GM23338 (cell line): Measurements from ENCODE around the gene S100A6. TPM values are rescaled to one million over a fixed set of nuclear protein-coding genes. Genes with fewer than 3 reads are reported as not detected.
A peak's percentile ranks its signal among the peaks of the same experiment; 100 is the strongest.

Experiments used
- ATAC-seq: fragments of 200-7000 bp; cut with Tn5 transposase; 3 replicates; pipeline ENCODE4 v1.9.1; 2020
- DNase-seq: peaks from one replicate; pipeline ENCODE4 v3.0.0-alpha.2; 2015; ENCODE audit warnings: low spot score
- H2AFZ ChIP-seq: fragments of 200-600 bp; sonication (generic); 2 replicates; pipeline ENCODE4 v1.8.0; 2016; ENCODE audit warnings: antibody characterized with exemption, mild to moderate bottlenecking, moderate library complexity
- H3F3A ChIP-seq: fragments of 200-600 bp; sonication (generic); replicated peaks from 2 replicates; pipeline ENCODE4 v1.8.0; 2017; ENCODE audit warnings: antibody characterized with exemption, mixed run types, low read depth
- H3K27ac ChIP-seq: fragments of 200-600 bp; sonication (generic); 2 replicates; pipeline ENCODE4 v1.6.1; 2016; ENCODE audit warnings: low read depth
- H3K27me3 ChIP-seq: fragments of 200-600 bp; sonication (generic); 2 replicates; pipeline ENCODE4 v1.8.0; 2016; ENCODE audit warnings: mild to moderate bottlenecking, mixed run types, moderate library complexity; ENCODE audit not compliant: insufficient read depth
- H3K36me3 ChIP-seq: fragments of 200-600 bp; sonication (generic); 2 replicates; pipeline ENCODE4 v1.8.0; 2016; ENCODE audit warnings: mild to moderate bottlenecking; ENCODE audit not compliant: insufficient read depth
- H3K4me1 ChIP-seq: fragments of 200-600 bp; sonication (generic); 2 replicates; pipeline ENCODE4 v1.8.0; 2016; ENCODE audit warnings: mild to moderate bottlenecking, moderate library complexity; ENCODE audit not compliant: insufficient read depth
- H3K4me2 ChIP-seq: fragments of 200-600 bp; sonication (generic); 2 replicates; pipeline ENCODE4 v1.7.1; 2017; ENCODE audit warnings: mixed run types
- H3K4me3 ChIP-seq: fragments of 200-600 bp; sonication (generic); 2 replicates; pipeline ENCODE4 v1.6.1; 2016; ENCODE audit warnings: mixed run types
- H3K79me2 ChIP-seq: fragments of 200-600 bp; sonication (generic); replicated peaks from 2 replicates; pipeline ENCODE4 v1.8.0; 2017; ENCODE audit warnings: mild to moderate bottlenecking; ENCODE audit not compliant: insufficient read depth
- H3K9me2 ChIP-seq: fragments of 200-600 bp; sonication (generic); 2 replicates; pipeline ENCODE4 v1.8.0; 2017; ENCODE audit not compliant: insufficient read depth
- H4K20me1 ChIP-seq: fragments of 200-600 bp; sonication (generic); replicated peaks from 2 replicates; pipeline ENCODE4 v1.8.0; 2017; ENCODE audit warnings: mild to moderate bottlenecking; ENCODE audit not compliant: insufficient read depth
- H3K27ac Mint-ChIP-seq: 2 replicates; pipeline ENCODE4 v1.8.0; 2020; ENCODE audit warnings: inconsistent platforms, mild to moderate bottlenecking, moderate library complexity, mixed read lengths
- H3K27me3 Mint-ChIP-seq: 3 replicates; pipeline ENCODE4 v1.8.0; 2022; ENCODE audit warnings: low read depth, mild to moderate bottlenecking, moderate library complexity, mixed read lengths, inconsistent platforms; ENCODE audit not compliant: insufficient read depth, poor library complexity
- H3K36me3 Mint-ChIP-seq: 3 replicates; pipeline ENCODE4 v1.8.0; 2021; ENCODE audit warnings: low read depth, mild to moderate bottlenecking, inconsistent platforms, moderate library complexity, mixed read lengths
- H3K4me1 Mint-ChIP-seq: 3 replicates; pipeline ENCODE4 v1.8.0; 2020; ENCODE audit warnings: mild to moderate bottlenecking, inconsistent platforms, mixed read lengths
- H3K4me3 Mint-ChIP-seq: 3 replicates; pipeline ENCODE4 v1.8.0; 2021; ENCODE audit warnings: moderate library complexity, mild to moderate bottlenecking, inconsistent platforms, mixed read lengths
- H3K9me3 Mint-ChIP-seq: 3 replicates; pipeline ENCODE4 v1.8.0; 2020; ENCODE audit warnings: moderate library complexity, mild to moderate bottlenecking, inconsistent platforms, mixed read lengths
- CREB1 ChIP-seq: fragments of 250-450 bp; sonication (Bioruptor Pico); IDR thresholded peaks from 2 replicates; pipeline ENCODE4 v1.5.0; 2020; ENCODE audit warnings: low read depth, mild to moderate bottlenecking, moderate library complexity
- EZH2 ChIP-seq: fragments of 200-600 bp; sonication (generic); IDR thresholded peaks from one replicate; pipeline ENCODE4 v1.8.0; 2017; ENCODE audit warnings: antibody characterized with exemption, mild to moderate bottlenecking, low read depth; ENCODE audit not compliant: unreplicated experiment
- EZH2phosphoT487 ChIP-seq: fragments of 200-600 bp; sonication (generic); IDR thresholded peaks from one replicate; pipeline ENCODE4 v1.8.1; 2018; ENCODE audit warnings: antibody characterized with exemption; ENCODE audit not compliant: unreplicated experiment
- JUNB ChIP-seq: IDR thresholded peaks from one replicate; pipeline ENCODE4 v1.6.1; 2016; ENCODE audit warnings: antibody characterized with exemption; ENCODE audit not compliant: unreplicated experiment
- NANOG ChIP-seq: IDR thresholded peaks from 2 replicates; pipeline ENCODE4 v1.6.1; 2016; ENCODE audit warnings: antibody characterized with exemption, borderline replicate concordance
- POLR2AphosphoS5 ChIP-seq: IDR thresholded peaks from 2 replicates; pipeline ENCODE4 v1.6.1; 2016; ENCODE audit warnings: antibody characterized with exemption, low read depth
- STAT1 ChIP-seq: IDR thresholded peaks from one replicate; pipeline ENCODE4 v1.6.1; 2016; ENCODE audit warnings: antibody characterized with exemption; ENCODE audit not compliant: unreplicated experiment
- ZNF114 ChIP-seq: fragments of 250-450 bp; sonication (Bioruptor Pico); IDR thresholded peaks from 2 replicates; pipeline ENCODE4 v1.5.0; 2020; ENCODE audit warnings: mild to moderate bottlenecking, moderate library complexity
- ZNF331 ChIP-seq: fragments of 250-450 bp; sonication (Bioruptor Pico); IDR thresholded peaks from 2 replicates; pipeline ENCODE4 v1.5.0; 2020; ENCODE audit warnings: low read depth, mild to moderate bottlenecking, moderate library complexity
- polyA plus RNA-seq: library from polyadenylated mRNA; unstranded; fragments of >200 nt; fragmentation: Nextera tagmentation; extraction: Ambion mirVana; gene quantifications from 2 replicates; pipeline ENCODE4 v1.2.1, GENCODE V29; 2016
- total RNA-seq: library from RNA; depleted of rRNA; stranded (reverse); fragments of >200 nt; shearing (Covaris generic); gene quantifications from 2 replicates; pipeline ENCODE4 v1.2.3, GENCODE V29; 2014
- TF ChIP-seq, protein P1 (sequence below): IDR thresholded peaks from 2 replicates; pipeline ENCODE4 v1.6.1; 2016; ENCODE audit warnings: antibody characterized with exemption
- TF ChIP-seq, protein P2 (sequence below), 2 experiments: fragments of 200-600 bp in 1 of 2; sonication (generic) in 1 of 2; conservative IDR thresholded peaks; 2 replicates each; pipeline versions ENCODE4 v1.5.1 to v1.6.1; 2016 to 2017; ENCODE audit warnings: antibody characterized with exemption in 2 of 2, low read depth in 2 of 2, mild to moderate bottlenecking in 2 of 2, moderate library complexity in 1 of 2
- TF ChIP-seq, protein P3 (sequence below): IDR thresholded peaks from one replicate; pipeline ENCODE4 v1.6.1; 2018; ENCODE audit warnings: antibody characterized with exemption; ENCODE audit not compliant: unreplicated experiment

S100A6 gene
- total and polyA plus RNA-seq, 2 experiments from 2014 or later: 7.3 to 77.5 TPM

DNA sequence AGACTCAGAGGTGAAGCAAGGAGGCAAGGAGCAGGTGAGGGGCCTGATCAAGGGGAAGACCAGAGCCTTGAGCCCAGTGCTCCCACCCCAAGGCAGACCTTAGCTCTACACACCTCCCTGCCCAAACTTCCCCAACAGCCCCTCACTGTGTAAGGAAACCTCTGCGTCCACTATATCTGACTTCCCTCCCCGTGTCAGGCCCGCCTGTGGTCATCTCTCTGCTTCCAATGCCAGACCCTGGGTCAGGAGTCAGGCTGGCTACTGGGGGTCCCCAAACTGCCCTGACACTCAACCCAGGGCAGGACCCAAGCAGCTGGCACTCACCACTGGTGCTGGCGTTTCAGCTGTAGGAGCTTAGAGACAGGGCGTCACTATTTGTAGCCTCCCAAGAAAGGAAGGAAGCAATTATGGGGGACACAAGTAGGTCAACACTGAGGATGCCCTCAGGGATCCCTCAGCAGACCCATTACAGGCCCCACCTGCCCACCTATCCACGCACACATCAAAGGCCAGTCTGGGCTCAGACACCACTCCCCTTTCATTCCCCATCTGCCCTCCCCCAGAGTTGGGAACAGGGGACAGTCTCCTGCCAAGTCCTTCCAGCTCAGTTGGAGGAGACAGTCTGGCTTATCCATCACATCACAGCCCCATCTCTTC lies 14.1 kb upstream of the S100A6 start:
- Histone ChIP-seq H3K79me2 (no peaks in the 10 kb centered on the region), H3K9me2 (no peaks in the 10 kb centered on the region), H3K4me3 (no peak overlapping the region), H3K36me3 (no peaks in the 10 kb centered on the region), H3F3A (no peaks in the 10 kb centered on the region), H3K4me2 (no peak overlapping the region), H3K27me3 (no peaks in the 10 kb centered on the region), H3K4me1 (peaks cover 15% of the 10 kb centered on the region), H2AFZ (0 out of 2 replicates have a peak overlapping the region, but pooled peaks have one; percentile 66), H4K20me1 (no peaks in the 10 kb centered on the region), H3K27ac (no peak overlapping the region)
- H3K4me3 Mint-ChIP-seq: no peak overlapping the region
- DNase-seq (no peak), ATAC-seq (no peak)
- H3K9me3 Mint-ChIP-seq: no peaks in the 10 kb centered on the region
- H3K36me3 Mint-ChIP-seq: no peaks in the 10 kb centered on the region
- H3K27me3 Mint-ChIP-seq: peaks cover 23% of the 10 kb centered on the region
- peaks cover 58% of the 10 kb centered on the region for H3K4me1 Mint-ChIP-seq
- no peak for TF ChIP-seq NANOG
- TF ChIP-seq ZNF114 (CRISPR knock-in tag): no peak
- TF ChIP-seq STAT1: no peak
- TF ChIP-seq POLR2AphosphoS5: no peak
- TF ChIP-seq, protein P1, sequence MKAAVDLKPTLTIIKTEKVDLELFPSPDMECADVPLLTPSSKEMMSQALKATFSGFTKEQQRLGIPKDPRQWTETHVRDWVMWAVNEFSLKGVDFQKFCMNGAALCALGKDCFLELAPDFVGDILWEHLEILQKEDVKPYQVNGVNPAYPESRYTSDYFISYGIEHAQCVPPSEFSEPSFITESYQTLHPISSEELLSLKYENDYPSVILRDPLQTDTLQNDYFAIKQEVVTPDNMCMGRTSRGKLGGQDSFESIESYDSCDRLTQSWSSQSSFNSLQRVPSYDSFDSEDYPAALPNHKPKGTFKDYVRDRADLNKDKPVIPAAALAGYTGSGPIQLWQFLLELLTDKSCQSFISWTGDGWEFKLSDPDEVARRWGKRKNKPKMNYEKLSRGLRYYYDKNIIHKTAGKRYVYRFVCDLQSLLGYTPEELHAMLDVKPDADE: no peak
- no peak for TF ChIP-seq ZNF331
- H3K27ac Mint-ChIP-seq: no peak overlapping the region

DNA sequence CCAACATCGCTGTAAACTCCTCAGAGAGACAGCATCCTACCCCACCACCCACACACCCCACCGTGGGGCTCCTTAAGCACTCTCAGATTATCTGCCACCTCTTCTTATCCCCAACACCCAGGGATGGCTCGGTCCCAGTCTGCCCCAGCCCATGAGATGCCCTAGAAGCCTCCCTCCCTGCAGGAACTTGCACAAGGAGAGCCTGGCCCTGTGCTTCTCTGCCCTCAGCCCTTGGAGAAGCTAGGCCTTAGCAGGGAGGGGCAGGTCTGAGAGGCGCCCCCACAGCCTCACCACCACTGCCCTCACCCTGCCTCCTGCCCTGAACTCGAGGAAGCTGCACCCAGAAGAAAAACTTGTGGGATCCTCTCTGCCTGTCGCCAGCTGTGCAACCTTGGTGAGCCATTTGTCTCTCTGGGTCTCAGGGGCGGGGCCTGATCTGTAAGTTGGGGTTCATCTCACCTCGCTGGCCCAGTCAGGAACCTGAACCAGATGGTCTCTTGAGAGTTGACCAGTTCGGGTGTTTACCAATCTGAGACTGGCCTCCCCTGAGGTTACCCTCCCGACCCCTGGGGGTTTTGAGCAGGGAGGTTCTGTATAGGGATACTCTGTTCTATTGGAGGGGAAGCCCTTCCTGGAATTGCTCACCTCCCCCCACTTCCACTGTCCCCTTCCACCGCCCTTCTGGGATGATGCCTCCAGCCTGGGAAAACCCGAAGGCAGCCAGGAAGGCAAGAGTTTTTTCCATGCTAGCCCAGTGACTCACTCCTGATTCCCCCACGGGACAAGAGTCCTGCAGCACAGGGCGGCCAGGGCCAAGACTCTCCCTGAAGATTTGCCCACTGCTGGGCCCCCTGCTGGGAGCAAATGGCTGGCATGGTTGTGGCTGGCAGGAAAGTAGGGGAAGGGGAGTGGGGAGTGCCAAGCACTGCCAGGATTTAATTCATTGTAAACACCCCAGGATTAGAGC lies 13.2 kb upstream of the S100A6 start, which contains the start of gene S100A3:
Gene S100A3 (minus strand): TSS at position 537 of the 967 bp plus-strand sequence. CDS start 773 bp downstream, outside the sequence.
- Histone ChIP-seq H3K4me2 (no peak within 1 kb of the TSS), H4K20me1 (no peaks in the 10 kb centered on the region), H3F3A (no peaks in the 10 kb centered on the region), H3K79me2 (no peaks in the 10 kb centered on the region), H2AFZ (peak within 1 kb of the TSS; percentile 66; the same call in 1 of the 2 replicates), H3K9me2 (no peaks in the 10 kb centered on the region), H3K4me1 (peaks cover 18% of the 10 kb centered on the region), H3K36me3 (no peaks in the 10 kb centered on the region), H3K4me3 (no peak within 1 kb of the TSS), H3K27ac (no peak within 1 kb of the TSS), H3K27me3 (no peaks in the 10 kb centered on the region)
- H3K4me3 Mint-ChIP-seq: no peak within 1 kb of the TSS
- peaks cover 66% of the 10 kb centered on the region for H3K4me1 Mint-ChIP-seq
- no peaks in the 10 kb centered on the region for H3K9me3 Mint-ChIP-seq
- H3K27ac Mint-ChIP-seq: no peak within 1 kb of the TSS
- no peak for ATAC-seq
- DNase-seq: no peak
- H3K36me3 Mint-ChIP-seq: no peaks in the 10 kb centered on the region
- peaks cover 24% of the 10 kb centered on the region for H3K27me3 Mint-ChIP-seq
- no peak for TF ChIP-seq POLR2AphosphoS5
- no peak for TF ChIP-seq EZH2
- no peak for TF ChIP-seq CREB1
- TF ChIP-seq JUNB: no peak
- TF ChIP-seq, protein P2, sequence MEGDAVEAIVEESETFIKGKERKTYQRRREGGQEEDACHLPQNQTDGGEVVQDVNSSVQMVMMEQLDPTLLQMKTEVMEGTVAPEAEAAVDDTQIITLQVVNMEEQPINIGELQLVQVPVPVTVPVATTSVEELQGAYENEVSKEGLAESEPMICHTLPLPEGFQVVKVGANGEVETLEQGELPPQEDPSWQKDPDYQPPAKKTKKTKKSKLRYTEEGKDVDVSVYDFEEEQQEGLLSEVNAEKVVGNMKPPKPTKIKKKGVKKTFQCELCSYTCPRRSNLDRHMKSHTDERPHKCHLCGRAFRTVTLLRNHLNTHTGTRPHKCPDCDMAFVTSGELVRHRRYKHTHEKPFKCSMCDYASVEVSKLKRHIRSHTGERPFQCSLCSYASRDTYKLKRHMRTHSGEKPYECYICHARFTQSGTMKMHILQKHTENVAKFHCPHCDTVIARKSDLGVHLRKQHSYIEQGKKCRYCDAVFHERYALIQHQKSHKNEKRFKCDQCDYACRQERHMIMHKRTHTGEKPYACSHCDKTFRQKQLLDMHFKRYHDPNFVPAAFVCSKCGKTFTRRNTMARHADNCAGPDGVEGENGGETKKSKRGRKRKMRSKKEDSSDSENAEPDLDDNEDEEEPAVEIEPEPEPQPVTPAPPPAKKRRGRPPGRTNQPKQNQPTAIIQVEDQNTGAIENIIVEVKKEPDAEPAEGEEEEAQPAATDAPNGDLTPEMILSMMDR (conservative IDR thresholded peaks at IDR 0.05; ENCODE audit: low read depth in 2 of 2): no peak
- TF ChIP-seq EZH2phosphoT487: no peak
- TF ChIP-seq, protein P3, sequence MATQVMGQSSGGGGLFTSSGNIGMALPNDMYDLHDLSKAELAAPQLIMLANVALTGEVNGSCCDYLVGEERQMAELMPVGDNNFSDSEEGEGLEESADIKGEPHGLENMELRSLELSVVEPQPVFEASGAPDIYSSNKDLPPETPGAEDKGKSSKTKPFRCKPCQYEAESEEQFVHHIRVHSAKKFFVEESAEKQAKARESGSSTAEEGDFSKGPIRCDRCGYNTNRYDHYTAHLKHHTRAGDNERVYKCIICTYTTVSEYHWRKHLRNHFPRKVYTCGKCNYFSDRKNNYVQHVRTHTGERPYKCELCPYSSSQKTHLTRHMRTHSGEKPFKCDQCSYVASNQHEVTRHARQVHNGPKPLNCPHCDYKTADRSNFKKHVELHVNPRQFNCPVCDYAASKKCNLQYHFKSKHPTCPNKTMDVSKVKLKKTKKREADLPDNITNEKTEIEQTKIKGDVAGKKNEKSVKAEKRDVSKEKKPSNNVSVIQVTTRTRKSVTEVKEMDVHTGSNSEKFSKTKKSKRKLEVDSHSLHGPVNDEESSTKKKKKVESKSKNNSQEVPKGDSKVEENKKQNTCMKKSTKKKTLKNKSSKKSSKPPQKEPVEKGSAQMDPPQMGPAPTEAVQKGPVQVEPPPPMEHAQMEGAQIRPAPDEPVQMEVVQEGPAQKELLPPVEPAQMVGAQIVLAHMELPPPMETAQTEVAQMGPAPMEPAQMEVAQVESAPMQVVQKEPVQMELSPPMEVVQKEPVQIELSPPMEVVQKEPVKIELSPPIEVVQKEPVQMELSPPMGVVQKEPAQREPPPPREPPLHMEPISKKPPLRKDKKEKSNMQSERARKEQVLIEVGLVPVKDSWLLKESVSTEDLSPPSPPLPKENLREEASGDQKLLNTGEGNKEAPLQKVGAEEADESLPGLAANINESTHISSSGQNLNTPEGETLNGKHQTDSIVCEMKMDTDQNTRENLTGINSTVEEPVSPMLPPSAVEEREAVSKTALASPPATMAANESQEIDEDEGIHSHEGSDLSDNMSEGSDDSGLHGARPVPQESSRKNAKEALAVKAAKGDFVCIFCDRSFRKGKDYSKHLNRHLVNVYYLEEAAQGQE: no peak
- TF ChIP-seq ZNF331: no peak
- no peak for TF ChIP-seq STAT1
- TF ChIP-seq ZNF114 (CRISPR knock-in tag): no peak
- TF ChIP-seq NANOG: no peak
